ENCODE data around the gene ATOH7. TPM values are rescaled to one million over a fixed set of nuclear protein-coding genes. Genes with fewer than 3 reads are reported as not detected.

The ATOH7 gene
- polyA plus RNA-seq, 1 of the 3 experiments (the other 2 are of a cell fraction): 0.12 TPM

DNA sequence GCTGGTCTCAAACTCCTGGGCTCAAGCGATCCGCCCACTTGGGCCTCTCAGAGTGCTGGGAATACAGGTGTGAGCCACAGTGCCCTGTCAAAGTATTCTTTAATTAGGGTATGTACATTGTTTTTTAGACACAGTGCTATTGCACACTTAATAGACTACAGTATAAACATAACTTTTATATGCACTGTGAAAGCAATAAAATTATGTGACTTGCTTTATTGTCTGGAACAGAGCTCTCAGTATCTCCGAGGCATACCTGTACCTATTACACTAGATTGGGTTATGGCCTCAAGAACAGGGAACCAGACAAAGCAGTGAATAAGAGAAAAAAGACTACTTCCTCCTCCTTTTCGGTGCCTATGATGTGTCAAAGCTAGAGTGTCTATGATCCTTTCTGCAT lies 13.1 kb downstream of the ATOH7 start:
- ChIA-PET CTCF (no interaction called here), POLR2A (no interaction called here)
- Histone ChIP-seq H3K79me2 (ENCODE audit: insufficient read depth) (no peaks in the 10 kb centered on the region), H3K4me2 (no peak overlapping the region), H3K4me3 (ENCODE audit: low read depth in 2 of 2, low read length in 1 of 2) (no peak overlapping the region), H3K4me1 (ENCODE audit: control insufficient read depth in 1 of 2, insufficient read depth in 2 of 2, low read depth in 1 of 2, low read length in 1 of 2) (no peaks in the 10 kb centered on the region), H4K20me1 (ENCODE audit: insufficient read depth) (no peaks in the 10 kb centered on the region), H3K27me3 (ENCODE audit: insufficient read depth) (no peaks in the 10 kb centered on the region), H3K9me2 (no peaks in the 10 kb centered on the region), H3K9me3 (no peaks in the 10 kb centered on the region), H2AFZ (ENCODE audit: low read depth) (no peak overlapping the region), H3K36me3 (replicated peaks in 1 of 2; ENCODE audit: control insufficient read depth in 1 of 2, insufficient read depth in 2 of 2, low read length in 1 of 2) (no peaks in the 10 kb centered on the region), H3F3A (replicated peaks; ENCODE audit: insufficient read depth) (no peaks in the 10 kb centered on the region), H3K27ac (ENCODE audit: low read depth in 2 of 2, low read length in 1 of 2) (no peak overlapping the region), H3K9ac (no peak overlapping the region)
- DNase-seq: no peak
- TF ChIP-seq MEF2A (IDR thresholded peaks at IDR 0.05; ENCODE audit: borderline replicate concordance, low read depth): no peak
- TF ChIP-seq EZH2phosphoT487 (IDR thresholded peaks at IDR 0.05; ENCODE audit: borderline replicate concordance, low read depth): no peak
- no peak for TF ChIP-seq GATA2 (CRISPR knock-in tag; IDR thresholded peaks at IDR 0.05)
- no peak for TF ChIP-seq TCF12 (IDR thresholded peaks at IDR 0.05)
- TF ChIP-seq TAF1 (IDR thresholded peaks at IDR 0.05; ENCODE audit: borderline replicate concordance, low read depth, low read length): no peak
- no peak for TF ChIP-seq JUND (IDR thresholded peaks at IDR 0.05)
- TF ChIP-seq RCOR1 (IDR thresholded peaks at IDR 0.05; ENCODE audit: low read length): no peak
- no peak for TF ChIP-seq NFIC (IDR thresholded peaks at IDR 0.05; ENCODE audit: borderline replicate concordance)
- no peak for TF ChIP-seq POLR2AphosphoS5 (IDR thresholded peaks at IDR 0.05; ENCODE audit: low read depth, low read length)
- TF ChIP-seq ELF1 (IDR thresholded peaks at IDR 0.05): no peak
- TF ChIP-seq, protein P1, sequence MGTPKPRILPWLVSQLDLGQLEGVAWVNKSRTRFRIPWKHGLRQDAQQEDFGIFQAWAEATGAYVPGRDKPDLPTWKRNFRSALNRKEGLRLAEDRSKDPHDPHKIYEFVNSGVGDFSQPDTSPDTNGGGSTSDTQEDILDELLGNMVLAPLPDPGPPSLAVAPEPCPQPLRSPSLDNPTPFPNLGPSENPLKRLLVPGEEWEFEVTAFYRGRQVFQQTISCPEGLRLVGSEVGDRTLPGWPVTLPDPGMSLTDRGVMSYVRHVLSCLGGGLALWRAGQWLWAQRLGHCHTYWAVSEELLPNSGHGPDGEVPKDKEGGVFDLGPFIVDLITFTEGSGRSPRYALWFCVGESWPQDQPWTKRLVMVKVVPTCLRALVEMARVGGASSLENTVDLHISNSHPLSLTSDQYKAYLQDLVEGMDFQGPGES (IDR thresholded peaks at IDR 0.05; ENCODE audit: low read depth, low read length): no peak
- TF ChIP-seq RAD21 (IDR thresholded peaks at IDR 0.05; ENCODE audit: low read length): no peak
- TF ChIP-seq MXI1 (IDR thresholded peaks at IDR 0.05; ENCODE audit: low read depth, low read length): no peak
- no peak for TF ChIP-seq RXRA (IDR thresholded peaks at IDR 0.05; ENCODE audit: borderline replicate concordance, low read depth)
- TF ChIP-seq, protein P2, sequence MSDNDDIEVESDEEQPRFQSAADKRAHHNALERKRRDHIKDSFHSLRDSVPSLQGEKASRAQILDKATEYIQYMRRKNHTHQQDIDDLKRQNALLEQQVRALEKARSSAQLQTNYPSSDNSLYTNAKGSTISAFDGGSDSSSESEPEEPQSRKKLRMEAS (IDR thresholded peaks at IDR 0.05; ENCODE audit: low read depth): no peak
- TF ChIP-seq TEAD4 (IDR thresholded peaks at IDR 0.05; ENCODE audit: borderline replicate concordance, insufficient read depth): no peak
- no peak for TF ChIP-seq FOXM1 (IDR thresholded peaks at IDR 0.05; ENCODE audit: low read depth)
- TF ChIP-seq, protein P3, sequence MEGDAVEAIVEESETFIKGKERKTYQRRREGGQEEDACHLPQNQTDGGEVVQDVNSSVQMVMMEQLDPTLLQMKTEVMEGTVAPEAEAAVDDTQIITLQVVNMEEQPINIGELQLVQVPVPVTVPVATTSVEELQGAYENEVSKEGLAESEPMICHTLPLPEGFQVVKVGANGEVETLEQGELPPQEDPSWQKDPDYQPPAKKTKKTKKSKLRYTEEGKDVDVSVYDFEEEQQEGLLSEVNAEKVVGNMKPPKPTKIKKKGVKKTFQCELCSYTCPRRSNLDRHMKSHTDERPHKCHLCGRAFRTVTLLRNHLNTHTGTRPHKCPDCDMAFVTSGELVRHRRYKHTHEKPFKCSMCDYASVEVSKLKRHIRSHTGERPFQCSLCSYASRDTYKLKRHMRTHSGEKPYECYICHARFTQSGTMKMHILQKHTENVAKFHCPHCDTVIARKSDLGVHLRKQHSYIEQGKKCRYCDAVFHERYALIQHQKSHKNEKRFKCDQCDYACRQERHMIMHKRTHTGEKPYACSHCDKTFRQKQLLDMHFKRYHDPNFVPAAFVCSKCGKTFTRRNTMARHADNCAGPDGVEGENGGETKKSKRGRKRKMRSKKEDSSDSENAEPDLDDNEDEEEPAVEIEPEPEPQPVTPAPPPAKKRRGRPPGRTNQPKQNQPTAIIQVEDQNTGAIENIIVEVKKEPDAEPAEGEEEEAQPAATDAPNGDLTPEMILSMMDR (IDR thresholded peaks at IDR 0.05): no peak
- TF ChIP-seq FOSL2 (IDR thresholded peaks at IDR 0.05; ENCODE audit: borderline replicate concordance, low read depth): no peak
- WGBS (ENCODE audit: low lambda C conversion rate): 64% methylated on average over 4 of the region's 4 CpGs

Measured in SK-N-SH (cell line).